HepG2 (cell line): ENCODE results near the gene TOLLIP.

Experiments used
- BCL6 ChIP-seq: IDR thresholded peaks from 2 replicates; pipeline ENCODE4 v1.6.1; 2016; ENCODE audit warnings: missing genetic modification reagents, missing compliant biosample characterization
- ZNF713 ChIP-seq: sonication (generic); formaldehyde crosslinking; IDR thresholded peaks from 2 replicates; pipeline ENCODE4 v1.4.0; 2020; ENCODE audit warnings: mild to moderate bottlenecking, missing genetic modification reagents
- ZNF749 ChIP-seq: sonication (generic); formaldehyde crosslinking; IDR thresholded peaks from 2 replicates; pipeline ENCODE4 v1.8.0; 2022; ENCODE audit warnings: mild to moderate bottlenecking, missing genetic modification reagents, moderate library complexity, borderline replicate concordance
- TF ChIP-seq, protein P1 (sequence below): sonication (generic); formaldehyde crosslinking; IDR thresholded peaks from 2 replicates; pipeline ENCODE4 v1.8.0; 2022; ENCODE audit warnings: mild to moderate bottlenecking, missing genetic modification reagents, moderate library complexity

DNA sequence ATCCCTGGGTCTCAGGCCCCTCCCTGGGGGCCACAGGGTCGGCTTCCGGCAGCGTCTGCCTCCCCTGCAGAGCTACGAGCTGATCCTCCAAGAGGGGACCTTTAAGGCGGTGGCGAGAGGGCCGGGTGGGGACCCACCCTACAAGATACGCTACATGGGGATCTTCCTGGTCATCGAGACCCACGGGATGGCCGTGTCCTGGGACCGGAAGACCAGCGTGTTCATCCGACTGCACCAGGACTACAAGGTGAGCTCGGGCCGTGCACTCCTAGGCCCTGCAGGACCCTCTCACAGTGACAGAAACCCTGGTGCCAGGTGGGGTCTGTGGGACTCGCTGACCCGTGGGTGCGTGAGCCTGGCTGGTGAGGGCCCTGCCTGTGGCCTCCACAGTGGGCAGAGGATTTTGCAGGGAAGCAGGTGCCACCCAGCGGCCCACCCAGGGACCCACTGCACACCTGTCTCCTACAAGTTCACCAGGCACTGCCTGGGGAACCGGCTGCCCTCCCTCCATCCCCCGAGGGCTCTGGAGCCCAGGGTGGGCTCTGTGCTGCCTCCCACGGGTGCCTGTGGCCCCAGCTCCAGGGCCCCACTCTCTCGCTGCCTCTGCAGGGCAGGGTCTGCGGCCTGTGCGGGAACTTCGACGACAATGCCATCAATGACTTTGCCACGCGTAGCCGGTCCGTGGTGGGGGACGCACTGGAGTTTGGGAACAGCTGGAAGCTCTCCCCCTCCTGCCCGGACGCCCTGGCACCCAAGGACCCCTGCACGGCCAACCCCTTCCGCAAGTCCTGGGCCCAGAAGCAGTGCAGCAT, 72.9 kb downstream of the TOLLIP start:
- TF ChIP-seq, protein P1, sequence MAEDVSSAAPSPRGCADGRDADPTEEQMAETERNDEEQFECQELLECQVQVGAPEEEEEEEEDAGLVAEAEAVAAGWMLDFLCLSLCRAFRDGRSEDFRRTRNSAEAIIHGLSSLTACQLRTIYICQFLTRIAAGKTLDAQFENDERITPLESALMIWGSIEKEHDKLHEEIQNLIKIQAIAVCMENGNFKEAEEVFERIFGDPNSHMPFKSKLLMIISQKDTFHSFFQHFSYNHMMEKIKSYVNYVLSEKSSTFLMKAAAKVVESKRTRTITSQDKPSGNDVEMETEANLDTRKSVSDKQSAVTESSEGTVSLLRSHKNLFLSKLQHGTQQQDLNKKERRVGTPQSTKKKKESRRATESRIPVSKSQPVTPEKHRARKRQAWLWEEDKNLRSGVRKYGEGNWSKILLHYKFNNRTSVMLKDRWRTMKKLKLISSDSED (CRISPR knock-in tag) = no peak
- TF ChIP-seq ZNF713 (no peak), ZNF749 (CRISPR knock-in tag) (no peak), BCL6 (CRISPR knock-in tag) (no peak)
